ENCODE data around the gene VPS13C.

VPS13C gene

GRCh38 chr15:62107571-62108121, 47.4 kb upstream of the VPS13C start:
- H3K4me1 ChIP-seq (ENCODE audit: insufficient read depth, low read length, poor library complexity, severe bottlenecking) = no peaks in the 10 kb centered on the region
- no peak overlapping the region for H2AFZ ChIP-seq (ENCODE audit: low read length)
- no peak overlapping the region for H3K4me2 ChIP-seq (ENCODE audit: low read depth, low read length, poor library complexity, severe bottlenecking)
- no peaks in the 10 kb centered on the region for H3F3A ChIP-seq (ENCODE audit: low read depth)
- H3K9me2 ChIP-seq (replicated peaks; ENCODE audit: low read depth, low read length) = no peaks in the 10 kb centered on the region
- TF ChIP-seq EZH2phosphoT487 (IDR thresholded peaks at IDR 0.05; ENCODE audit: borderline replicate concordance) = no peak
- TF ChIP-seq CTCF (conservative IDR thresholded peaks at IDR 0.05; ENCODE audit: low read length) = no peak
- no peak overlapping the region for H3K9ac ChIP-seq (ENCODE audit: low read depth, low read length, poor library complexity, severe bottlenecking)
- no peaks in the 10 kb centered on the region for H3K27me3 ChIP-seq (ENCODE audit: insufficient read depth, low read length, poor library complexity, severe bottlenecking)
- H4K20me1 ChIP-seq (ENCODE audit: insufficient read depth, low read length, poor library complexity, severe bottlenecking) = no peaks in the 10 kb centered on the region
- no peaks in the 10 kb centered on the region for H3K36me3 ChIP-seq (ENCODE audit: insufficient read depth, low read length)
- H3K79me2 ChIP-seq (ENCODE audit: insufficient read depth, low read length) = no peaks in the 10 kb centered on the region
- H3K9me3 ChIP-seq (ENCODE audit: insufficient read depth, low read depth, low read length) = no peaks in the 10 kb centered on the region
- H3K4me3 ChIP-seq (ENCODE audit: low read length, poor library complexity, severe bottlenecking) = no peak overlapping the region

- H3K9ac ChIP-seq (ENCODE audit: low read depth, low read length, poor library complexity, severe bottlenecking) = no peak overlapping the region
- no peaks in the 10 kb centered on the region for H3K9me3 ChIP-seq (ENCODE audit: insufficient read depth, low read depth, low read length)
- no peaks in the 10 kb centered on the region for H3K79me2 ChIP-seq (ENCODE audit: insufficient read depth, low read length)
- TF ChIP-seq CTCF (conservative IDR thresholded peaks at IDR 0.05; ENCODE audit: low read length) (no peak), EZH2phosphoT487 (IDR thresholded peaks at IDR 0.05; ENCODE audit: borderline replicate concordance) (no peak)
- H2AFZ ChIP-seq (ENCODE audit: low read length) = no peak overlapping the region
- H3K9me2 ChIP-seq (replicated peaks; ENCODE audit: low read depth, low read length) = no peaks in the 10 kb centered on the region
- H3K4me1 ChIP-seq (ENCODE audit: insufficient read depth, low read length, poor library complexity, severe bottlenecking) = no peaks in the 10 kb centered on the region
- H3K36me3 ChIP-seq (ENCODE audit: insufficient read depth, low read length) = no peaks in the 10 kb centered on the region
- no peaks in the 10 kb centered on the region for H3K27me3 ChIP-seq (ENCODE audit: insufficient read depth, low read length, poor library complexity, severe bottlenecking)
- no peak overlapping the region for H3K4me3 ChIP-seq (ENCODE audit: low read length, poor library complexity, severe bottlenecking)
- H4K20me1 ChIP-seq (ENCODE audit: insufficient read depth, low read length, poor library complexity, severe bottlenecking) = no peaks in the 10 kb centered on the region
- no peak overlapping the region for H3K4me2 ChIP-seq (ENCODE audit: low read depth, low read length, poor library complexity, severe bottlenecking)
- H3F3A ChIP-seq (ENCODE audit: low read depth) = no peaks in the 10 kb centered on the region
Observed at GRCh38 chr15:62106096-62106495, 45.8 kb upstream of the VPS13C start.

- Histone ChIP-seq H3K9ac (ENCODE audit: low read depth, low read length, poor library complexity, severe bottlenecking) (no peak overlapping the region), H3F3A (ENCODE audit: low read depth) (no peaks in the 10 kb centered on the region), H3K27me3 (ENCODE audit: insufficient read depth, low read length, poor library complexity, severe bottlenecking) (no peaks in the 10 kb centered on the region), H3K4me2 (ENCODE audit: low read depth, low read length, poor library complexity, severe bottlenecking) (no peak overlapping the region), H3K36me3 (ENCODE audit: insufficient read depth, low read length) (no peaks in the 10 kb centered on the region), H3K4me1 (ENCODE audit: insufficient read depth, low read length, poor library complexity, severe bottlenecking) (no peaks in the 10 kb centered on the region), H3K9me3 (ENCODE audit: insufficient read depth, low read depth, low read length) (no peaks in the 10 kb centered on the region), H4K20me1 (ENCODE audit: insufficient read depth, low read length, poor library complexity, severe bottlenecking) (no peaks in the 10 kb centered on the region), H3K79me2 (ENCODE audit: insufficient read depth, low read length) (no peaks in the 10 kb centered on the region), H3K9me2 (replicated peaks; ENCODE audit: low read depth, low read length) (no peaks in the 10 kb centered on the region), H2AFZ (ENCODE audit: low read length) (no peak overlapping the region), H3K4me3 (ENCODE audit: low read length, poor library complexity, severe bottlenecking) (no peak overlapping the region)
- TF ChIP-seq EZH2phosphoT487 (IDR thresholded peaks at IDR 0.05; ENCODE audit: borderline replicate concordance) = no peak
- no peak for TF ChIP-seq CTCF (conservative IDR thresholded peaks at IDR 0.05; ENCODE audit: low read length)
Observed at GRCh38 chr15:62105266-62105665, 45.0 kb upstream of the VPS13C start.
